Measurements from ENCODE around the gene LMX1A.

Gene LMX1A

GRCh38 chr1:165153182-165153581 lies 203.3 kb downstream of the LMX1A start:
- Histone ChIP-seq H3K9me2 (replicated peaks; ENCODE audit: insufficient read depth, low read length) (no peaks in the 10 kb centered on the region), H4K20me1 (ENCODE audit: insufficient read depth, low read length) (no peaks in the 10 kb centered on the region), H3K79me2 (ENCODE audit: low read length) (no peaks in the 10 kb centered on the region), H2AFZ (ENCODE audit: low read length) (no peak overlapping the region), H3K4me2 (ENCODE audit: low read depth, low read length) (no peak overlapping the region), H3K4me3 (ENCODE audit: low read length) (no peak overlapping the region), H3F3A (ENCODE audit: insufficient read depth, low read length) (no peaks in the 10 kb centered on the region), H3K27ac (ENCODE audit: low read length) (no peak overlapping the region), H3K4me1 (ENCODE audit: low read length) (no peaks in the 10 kb centered on the region), H3K9ac (ENCODE audit: low read length) (no peak overlapping the region), H3K27me3 (replicated peaks; ENCODE audit: insufficient read depth, low read length) (no peaks in the 10 kb centered on the region), H3K9me3 (replicated peaks; ENCODE audit: insufficient read depth, low read length) (no peaks in the 10 kb centered on the region), H3K36me3 (replicated peaks; ENCODE audit: insufficient read depth, low read length) (no peaks in the 10 kb centered on the region)
- no peak for DNase-seq
- no peak for TF ChIP-seq EZH2phosphoT487 (IDR thresholded peaks at IDR 0.05; ENCODE audit: low read length)
- no peak for TF ChIP-seq CTCF (IDR thresholded peaks at IDR 0.05; ENCODE audit: low read length)
- no peak for TF ChIP-seq EZH2 (optimal IDR thresholded peaks at IDR 0.05; ENCODE audit: low read depth, low read length)

GRCh38 chr1:165152727-165153126 lies 203.8 kb downstream of the LMX1A start:
- Histone ChIP-seq H3K27me3 (replicated peaks; ENCODE audit: insufficient read depth, low read length) (no peaks in the 10 kb centered on the region), H2AFZ (ENCODE audit: low read length) (no peak overlapping the region), H3K9ac (ENCODE audit: low read length) (no peak overlapping the region), H3K79me2 (ENCODE audit: low read length) (no peaks in the 10 kb centered on the region), H3K36me3 (replicated peaks; ENCODE audit: insufficient read depth, low read length) (no peaks in the 10 kb centered on the region), H3F3A (ENCODE audit: insufficient read depth, low read length) (no peaks in the 10 kb centered on the region), H3K4me1 (ENCODE audit: low read length) (no peaks in the 10 kb centered on the region), H3K27ac (ENCODE audit: low read length) (no peak overlapping the region), H3K4me2 (ENCODE audit: low read depth, low read length) (no peak overlapping the region), H4K20me1 (ENCODE audit: insufficient read depth, low read length) (no peaks in the 10 kb centered on the region), H3K9me3 (replicated peaks; ENCODE audit: insufficient read depth, low read length) (no peaks in the 10 kb centered on the region), H3K9me2 (replicated peaks; ENCODE audit: insufficient read depth, low read length) (no peaks in the 10 kb centered on the region), H3K4me3 (ENCODE audit: low read length) (no peak overlapping the region)
- DNase-seq = no peak
- no peak; the same call in 1 of the 2 replicates for TF ChIP-seq CTCF (IDR thresholded peaks at IDR 0.05; ENCODE audit: low read length)
- TF ChIP-seq EZH2phosphoT487 (IDR thresholded peaks at IDR 0.05; ENCODE audit: low read length) = no peak
- TF ChIP-seq EZH2 (optimal IDR thresholded peaks at IDR 0.05; ENCODE audit: low read depth, low read length) = no peak

- TF ChIP-seq CTCF (IDR thresholded peaks at IDR 0.05; ENCODE audit: low read length) (no peak), EZH2phosphoT487 (IDR thresholded peaks at IDR 0.05; ENCODE audit: low read length) (no peak)
- Histone ChIP-seq H3K79me2 (ENCODE audit: low read length) (no peaks in the 10 kb centered on the region), H3K27me3 (replicated peaks; ENCODE audit: insufficient read depth, low read length) (no peaks in the 10 kb centered on the region), H3K9me2 (replicated peaks; ENCODE audit: insufficient read depth, low read length) (no peaks in the 10 kb centered on the region), H3F3A (ENCODE audit: insufficient read depth, low read length) (no peaks in the 10 kb centered on the region), H3K27ac (ENCODE audit: low read length) (no peak overlapping the region), H3K9me3 (replicated peaks; ENCODE audit: insufficient read depth, low read length) (no peaks in the 10 kb centered on the region), H3K4me1 (ENCODE audit: low read length) (no peaks in the 10 kb centered on the region), H4K20me1 (ENCODE audit: insufficient read depth, low read length) (no peaks in the 10 kb centered on the region), H3K36me3 (replicated peaks; ENCODE audit: insufficient read depth, low read length) (no peaks in the 10 kb centered on the region), H3K4me3 (ENCODE audit: low read length) (no peak overlapping the region), H3K9ac (ENCODE audit: low read length) (no peak overlapping the region), H2AFZ (ENCODE audit: low read length) (no peak overlapping the region), H3K4me2 (ENCODE audit: low read depth, low read length) (no peak overlapping the region)
- no peak for DNase-seq
Observed at GRCh38 chr1:165152109-165152508, 204.4 kb downstream of the LMX1A start.
